Measurements from ENCODE around the gene SUGCT.

DNA sequence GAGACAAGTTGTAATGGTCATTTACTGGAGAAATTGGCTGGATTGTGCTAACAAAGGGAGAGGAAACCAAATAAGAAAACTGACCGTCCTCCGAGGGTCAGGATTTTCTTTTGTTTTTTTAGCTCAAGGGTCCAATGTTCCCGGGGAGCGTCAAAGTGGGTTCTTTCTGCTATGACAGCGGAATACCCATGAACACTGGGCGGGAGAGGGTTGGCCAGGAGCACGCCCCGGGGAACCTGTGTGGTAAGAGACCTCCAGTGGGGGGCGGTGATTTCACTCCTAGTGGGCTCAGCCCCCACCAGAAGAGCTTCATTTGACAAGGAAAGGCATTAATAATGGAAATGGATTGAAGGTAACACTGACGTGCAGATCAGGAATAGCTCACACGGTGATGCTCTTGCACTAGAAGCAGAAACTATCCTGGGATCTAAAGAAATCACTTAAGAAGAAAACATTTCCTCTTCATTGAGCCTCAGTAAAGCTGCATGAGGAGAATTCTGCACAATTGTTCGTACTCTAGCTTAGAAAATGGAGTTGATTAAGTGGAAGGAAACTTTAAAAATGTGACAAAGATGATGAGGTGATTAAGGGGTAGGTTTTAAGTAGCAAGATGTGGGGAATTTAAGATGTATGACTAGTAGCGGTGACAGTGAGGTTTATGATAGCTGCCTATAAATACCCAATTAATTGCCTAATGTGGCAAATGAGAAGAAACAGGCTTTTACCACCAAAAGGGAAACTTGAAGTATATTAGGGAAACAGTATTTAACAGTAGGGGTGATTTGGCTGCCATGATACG, 627.2 kb downstream of the SUGCT start:
- TF ChIP-seq TAF1 (IDR thresholded peaks at IDR 0.05; ENCODE audit: borderline replicate concordance, low read depth, low read length) (no peak), TCF12 (IDR thresholded peaks at IDR 0.05) (no peak), NRF1 (IDR thresholded peaks at IDR 0.05; ENCODE audit: low read depth, low read length) (no peak), EP300 (IDR thresholded peaks at IDR 0.05; ENCODE audit: borderline replicate concordance in 1 of 2, low read depth in 1 of 2, low read length in 1 of 2) (no peak), RXRA (IDR thresholded peaks at IDR 0.05; ENCODE audit: borderline replicate concordance, low read depth) (no peak), POLR2AphosphoS5 (IDR thresholded peaks at IDR 0.05; ENCODE audit: low read depth, low read length) (no peak), CHD2 (IDR thresholded peaks at IDR 0.05; ENCODE audit: low read length, partially characterized antibody) (no peak), RCOR1 (IDR thresholded peaks at IDR 0.05; ENCODE audit: low read length) (no peak), SMC3 (IDR thresholded peaks at IDR 0.05; ENCODE audit: low read depth, low read length) (peak; percentile 30), JUND (IDR thresholded peaks at IDR 0.05) (no peak)
- TF ChIP-seq, protein P1, sequence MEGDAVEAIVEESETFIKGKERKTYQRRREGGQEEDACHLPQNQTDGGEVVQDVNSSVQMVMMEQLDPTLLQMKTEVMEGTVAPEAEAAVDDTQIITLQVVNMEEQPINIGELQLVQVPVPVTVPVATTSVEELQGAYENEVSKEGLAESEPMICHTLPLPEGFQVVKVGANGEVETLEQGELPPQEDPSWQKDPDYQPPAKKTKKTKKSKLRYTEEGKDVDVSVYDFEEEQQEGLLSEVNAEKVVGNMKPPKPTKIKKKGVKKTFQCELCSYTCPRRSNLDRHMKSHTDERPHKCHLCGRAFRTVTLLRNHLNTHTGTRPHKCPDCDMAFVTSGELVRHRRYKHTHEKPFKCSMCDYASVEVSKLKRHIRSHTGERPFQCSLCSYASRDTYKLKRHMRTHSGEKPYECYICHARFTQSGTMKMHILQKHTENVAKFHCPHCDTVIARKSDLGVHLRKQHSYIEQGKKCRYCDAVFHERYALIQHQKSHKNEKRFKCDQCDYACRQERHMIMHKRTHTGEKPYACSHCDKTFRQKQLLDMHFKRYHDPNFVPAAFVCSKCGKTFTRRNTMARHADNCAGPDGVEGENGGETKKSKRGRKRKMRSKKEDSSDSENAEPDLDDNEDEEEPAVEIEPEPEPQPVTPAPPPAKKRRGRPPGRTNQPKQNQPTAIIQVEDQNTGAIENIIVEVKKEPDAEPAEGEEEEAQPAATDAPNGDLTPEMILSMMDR (IDR thresholded peaks at IDR 0.05), result peak; percentile 43
- TF ChIP-seq, protein P2, sequence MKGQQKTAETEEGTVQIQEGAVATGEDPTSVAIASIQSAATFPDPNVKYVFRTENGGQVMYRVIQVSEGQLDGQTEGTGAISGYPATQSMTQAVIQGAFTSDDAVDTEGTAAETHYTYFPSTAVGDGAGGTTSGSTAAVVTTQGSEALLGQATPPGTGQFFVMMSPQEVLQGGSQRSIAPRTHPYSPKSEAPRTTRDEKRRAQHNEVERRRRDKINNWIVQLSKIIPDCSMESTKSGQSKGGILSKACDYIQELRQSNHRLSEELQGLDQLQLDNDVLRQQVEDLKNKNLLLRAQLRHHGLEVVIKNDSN (IDR thresholded peaks at IDR 0.05; ENCODE audit: borderline replicate concordance, low read depth), result no peak
- TF ChIP-seq, protein P3, sequence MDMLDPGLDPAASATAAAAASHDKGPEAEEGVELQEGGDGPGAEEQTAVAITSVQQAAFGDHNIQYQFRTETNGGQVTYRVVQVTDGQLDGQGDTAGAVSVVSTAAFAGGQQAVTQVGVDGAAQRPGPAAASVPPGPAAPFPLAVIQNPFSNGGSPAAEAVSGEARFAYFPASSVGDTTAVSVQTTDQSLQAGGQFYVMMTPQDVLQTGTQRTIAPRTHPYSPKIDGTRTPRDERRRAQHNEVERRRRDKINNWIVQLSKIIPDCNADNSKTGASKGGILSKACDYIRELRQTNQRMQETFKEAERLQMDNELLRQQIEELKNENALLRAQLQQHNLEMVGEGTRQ (IDR thresholded peaks at IDR 0.05; ENCODE audit: borderline replicate concordance, low read depth, low read length), result no peak

Data from SK-N-SH (cell line).